ENCODE measurements around the gene RSBN1L.

GRCh38 chr7:77791956-77792355, 95.7 kb downstream of the RSBN1L start:
- TF ChIP-seq CTCF (IDR thresholded peaks at IDR 0.05; ENCODE audit: poor library complexity) (no peak), EZH2 (IDR thresholded peaks at IDR 0.05; ENCODE audit: borderline replicate concordance) (no peak), EZH2phosphoT487 (IDR thresholded peaks at IDR 0.05; ENCODE audit: low read depth, severe bottlenecking, unreplicated experiment) (no peak)
